ENCODE data around the gene SNIP1. TPM values are rescaled to one million over a fixed set of nuclear protein-coding genes. Genes with fewer than 3 reads are reported as not detected.
A peak's percentile ranks its signal among the peaks of the same experiment; 100 is the strongest.
"Not testable (repeated sequence)": the region's sequence is repeated elsewhere in the genome, so short reads cannot be mapped to it uniquely, and the experiment has no call there.

SNIP1 gene
- total and polyA plus RNA-seq, 7 donors = 4.1 to 11.9 (median 8.1) TPM

DNA sequence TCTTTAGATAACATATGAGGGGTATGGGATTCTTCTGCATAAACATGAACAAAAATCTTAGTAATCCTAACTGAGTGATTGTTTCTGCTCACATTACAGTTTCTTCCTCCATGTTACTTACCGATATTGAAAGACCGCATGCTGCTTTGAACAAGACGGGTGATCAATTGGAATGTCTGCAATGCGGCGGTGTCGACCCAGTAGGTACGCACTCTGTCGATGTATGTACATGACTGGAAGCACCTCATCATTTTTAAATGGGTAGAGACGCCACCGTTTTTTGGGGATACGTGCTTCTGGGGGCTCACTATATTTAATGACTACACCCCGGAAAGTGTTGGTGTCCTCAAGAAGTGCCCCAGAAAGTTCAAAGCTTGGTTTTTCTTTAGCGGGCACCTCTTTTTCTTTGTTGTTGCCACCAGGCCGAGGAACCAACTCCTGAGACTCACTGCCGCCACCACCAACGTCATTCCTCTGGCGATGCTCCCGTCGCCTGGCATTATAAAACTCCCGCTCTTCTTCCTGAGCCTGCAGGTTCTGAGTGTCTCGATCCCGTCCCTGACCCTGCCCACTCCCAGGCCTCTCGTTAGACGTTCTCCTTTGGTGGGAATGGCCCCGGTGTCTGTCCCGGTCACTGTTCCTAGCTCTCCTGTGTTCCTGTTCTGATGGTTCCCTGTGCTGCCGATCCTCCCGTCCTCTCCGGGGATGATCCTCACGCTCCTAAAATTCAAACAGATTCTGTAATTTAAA, 13.9 kb downstream of the SNIP1 start:
- no peaks in the 10 kb centered on the region for H3K4me1 ChIP-seq
- H3K9me3 ChIP-seq = no peaks in the 10 kb centered on the region
- TF ChIP-seq, protein P1, sequence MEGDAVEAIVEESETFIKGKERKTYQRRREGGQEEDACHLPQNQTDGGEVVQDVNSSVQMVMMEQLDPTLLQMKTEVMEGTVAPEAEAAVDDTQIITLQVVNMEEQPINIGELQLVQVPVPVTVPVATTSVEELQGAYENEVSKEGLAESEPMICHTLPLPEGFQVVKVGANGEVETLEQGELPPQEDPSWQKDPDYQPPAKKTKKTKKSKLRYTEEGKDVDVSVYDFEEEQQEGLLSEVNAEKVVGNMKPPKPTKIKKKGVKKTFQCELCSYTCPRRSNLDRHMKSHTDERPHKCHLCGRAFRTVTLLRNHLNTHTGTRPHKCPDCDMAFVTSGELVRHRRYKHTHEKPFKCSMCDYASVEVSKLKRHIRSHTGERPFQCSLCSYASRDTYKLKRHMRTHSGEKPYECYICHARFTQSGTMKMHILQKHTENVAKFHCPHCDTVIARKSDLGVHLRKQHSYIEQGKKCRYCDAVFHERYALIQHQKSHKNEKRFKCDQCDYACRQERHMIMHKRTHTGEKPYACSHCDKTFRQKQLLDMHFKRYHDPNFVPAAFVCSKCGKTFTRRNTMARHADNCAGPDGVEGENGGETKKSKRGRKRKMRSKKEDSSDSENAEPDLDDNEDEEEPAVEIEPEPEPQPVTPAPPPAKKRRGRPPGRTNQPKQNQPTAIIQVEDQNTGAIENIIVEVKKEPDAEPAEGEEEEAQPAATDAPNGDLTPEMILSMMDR (IDR thresholded peaks at IDR 0.05) = no peak
- peaks cover 10 to 87% of the 10 kb centered on the region in 2 donors for H3K36me3 ChIP-seq (ENCODE audit: insufficient read depth in 1 of 2, low read depth in 1 of 2)
- intact Hi-C loops (cut with DNase I) = no loop called here
- 93 to 95% (median 93%) methylated on average over 30 of the region's 30 CpGs for WGBS, 3 donors
- no peak overlapping the region for H3K27ac ChIP-seq
- no peak overlapping the region for H3K4me3 ChIP-seq
- ATAC-seq (no peak), DNase-seq (no peak)
- H3K27me3 ChIP-seq (ENCODE audit: insufficient read depth in 3 of 3, low read length in 2 of 3) = no peaks in the 10 kb centered on the region

DNA sequence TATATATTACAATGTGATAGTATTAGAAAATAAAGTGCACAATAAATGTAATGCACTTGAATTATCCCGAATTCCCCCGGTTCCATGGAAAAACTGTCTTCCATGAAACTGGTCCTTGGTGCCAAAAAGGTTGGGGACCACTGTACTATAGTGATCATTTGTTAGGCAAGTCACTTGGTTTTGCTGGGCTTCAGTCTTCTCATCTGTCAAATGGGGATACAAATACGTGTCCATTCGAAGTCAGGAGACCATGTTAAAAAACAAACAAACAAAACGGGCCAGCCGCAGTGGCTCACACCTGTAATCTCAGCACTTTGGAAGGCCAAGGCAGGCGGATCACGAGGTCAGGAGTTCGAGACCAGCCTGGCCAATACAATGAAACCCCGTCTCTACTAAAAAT, 14.9 kb downstream of the SNIP1 start:
- DNase-seq; H3K27me3 ChIP-seq (ENCODE audit: insufficient read depth in 3 of 3, low read length in 2 of 3); H3K4me3 ChIP-seq; ATAC-seq; intact Hi-C loops (cut with DNase I); H3K27ac ChIP-seq; H3K9me3 ChIP-seq; H3K4me1 ChIP-seq: not testable (repeated sequence)
- 91 to 95% (median 94%) methylated on average over 10 of the region's 10 CpGs for WGBS, 3 donors
- peaks cover 7 to 77% of the 10 kb centered on the region in 2 donors for H3K36me3 ChIP-seq (ENCODE audit: insufficient read depth in 1 of 2, low read depth in 1 of 2)

DNA sequence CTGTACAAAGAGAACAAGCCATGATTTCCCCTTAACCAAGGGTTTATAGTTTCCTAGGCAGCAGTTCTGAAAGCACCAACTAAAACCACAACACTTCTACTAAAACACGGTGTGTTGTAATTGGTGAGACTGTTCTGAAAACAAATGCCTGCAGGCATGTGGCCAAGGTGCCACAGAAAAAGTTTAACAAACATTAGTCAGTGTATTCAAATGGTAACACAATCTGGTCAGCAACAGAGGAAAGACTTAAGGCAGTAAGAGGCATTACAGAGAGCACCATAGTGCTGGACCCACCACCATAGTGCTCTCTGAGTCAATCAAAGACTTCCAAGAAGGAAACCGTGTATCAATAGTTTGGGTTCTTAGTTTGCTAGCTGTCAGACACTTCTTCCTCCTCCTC, 16.7 kb downstream of the SNIP1 start:
- Histone ChIP-seq H3K27ac (no peak overlapping the region), H3K4me1 (peaks cover 18% of the 10 kb centered on the region), H3K36me3 (ENCODE audit: insufficient read depth in 1 of 2, low read depth in 1 of 2) (peaks cover 7 to 69% of the 10 kb centered on the region in 2 donors), H3K9me3 (no peaks in the 10 kb centered on the region), H3K4me3 (no peak overlapping the region), H3K27me3 (ENCODE audit: insufficient read depth in 3 of 3, low read length in 2 of 3) (no peaks in the 10 kb centered on the region)
- DNase-seq = no peak
- WGBS, 3 donors = 78 to 86% (median 84%) methylated on average over 2 of the region's 2 CpGs
- intact Hi-C loops (cut with DNase I) = no loop called here
- ATAC-seq = peak in 3 of 4 donors; percentile 28 to 45 (median 41)
- TF ChIP-seq, protein P1 (IDR thresholded peaks at IDR 0.05) = no peak

DNA sequence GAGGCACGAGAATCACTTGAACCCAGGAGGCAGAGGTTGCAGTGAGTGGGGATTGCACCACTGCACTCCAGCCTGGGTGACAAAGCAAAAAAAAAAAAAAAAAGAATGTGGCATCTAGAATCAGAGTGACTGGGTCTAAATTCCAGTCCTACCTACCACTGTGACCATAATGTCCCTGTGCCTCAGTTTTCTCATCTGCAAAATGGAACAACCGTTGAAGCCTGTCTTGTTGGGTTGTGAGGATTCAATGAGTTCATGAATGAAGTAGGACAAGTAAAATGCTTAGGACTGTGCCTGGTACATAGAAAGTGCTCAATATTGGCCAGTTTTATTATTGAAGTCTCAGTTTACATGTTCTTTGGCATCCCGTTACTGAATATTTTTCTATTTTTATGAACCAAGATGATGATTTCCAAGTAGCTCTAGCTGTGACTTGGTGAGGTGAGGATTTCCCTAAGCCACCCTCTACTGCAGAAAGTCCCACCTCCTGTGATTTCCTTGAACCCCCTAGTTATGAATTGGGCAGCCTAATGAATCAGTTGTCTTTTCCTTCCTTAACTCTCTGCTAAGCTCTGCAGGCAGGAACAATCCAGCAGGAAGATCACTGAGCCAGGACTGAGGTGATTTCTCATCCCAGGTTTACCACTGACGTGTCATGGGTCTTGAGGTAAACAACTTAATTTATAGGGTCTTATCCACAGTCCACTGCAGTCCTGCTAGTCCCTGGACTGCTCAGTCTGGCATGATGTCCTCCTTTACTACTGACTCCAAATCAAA, 20.6 kb downstream of the SNIP1 start:
- intact Hi-C loops (cut with DNase I) = no loop called here
- peaks cover 2 to 30% of the 10 kb centered on the region in 2 donors for H3K36me3 ChIP-seq (ENCODE audit: insufficient read depth in 1 of 2, low read depth in 1 of 2)
- H3K4me1 ChIP-seq = peaks cover 18% of the 10 kb centered on the region
- H3K4me3 ChIP-seq = no peak overlapping the region
- H3K27ac ChIP-seq = peak overlapping the region; percentile 62
- no peaks in the 10 kb centered on the region for H3K27me3 ChIP-seq (ENCODE audit: insufficient read depth in 3 of 3, low read length in 2 of 3)
- ATAC-seq (peak in 1 of 4 donors; percentile 15), DNase-seq (no peak)
- 69 to 90% (median 75%) methylated on average over 4 of the region's 4 CpGs for WGBS, 3 donors
- no peaks in the 10 kb centered on the region for H3K9me3 ChIP-seq
- TF ChIP-seq, protein P1 (IDR thresholded peaks at IDR 0.05) = no peak

DNA sequence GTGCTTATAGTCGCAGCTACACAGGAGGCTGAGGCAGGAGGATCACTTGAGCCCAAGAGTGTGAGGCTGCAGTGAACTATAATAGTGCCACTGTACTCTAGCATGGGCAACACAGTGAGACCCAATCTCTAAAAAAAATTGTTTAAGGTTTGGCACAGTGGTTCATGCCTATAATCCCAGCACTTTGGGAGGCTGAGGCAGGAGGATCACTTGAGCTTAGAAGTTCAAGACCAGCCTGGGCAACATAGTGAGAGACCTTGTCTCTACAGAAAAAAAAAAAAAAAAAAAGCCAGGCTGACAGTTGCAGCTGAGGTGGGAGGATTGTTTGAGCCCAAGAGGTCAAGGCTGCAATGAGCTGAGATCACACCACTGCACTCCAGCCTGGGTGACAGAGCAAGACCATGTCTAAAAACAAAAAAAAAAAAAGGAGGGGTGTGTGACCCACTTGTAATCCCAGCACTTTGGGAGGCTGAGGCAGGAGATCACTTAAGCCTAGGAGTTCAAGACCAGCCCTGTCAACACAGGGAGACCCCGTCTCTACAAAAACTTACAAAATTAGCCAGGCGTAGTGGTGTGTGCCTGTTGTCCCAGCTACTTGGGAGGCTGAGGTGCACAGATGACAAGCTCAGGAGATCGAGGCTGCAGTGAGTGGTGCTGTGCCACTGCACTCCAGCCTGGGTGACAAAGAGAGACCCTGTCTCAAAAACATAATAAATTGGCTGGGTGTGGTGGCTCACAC, 21.5 kb downstream of the SNIP1 start:
- Histone ChIP-seq H3K36me3 (ENCODE audit: insufficient read depth in 1 of 2, low read depth in 1 of 2) (peaks cover 2 to 21% of the 10 kb centered on the region in 2 donors), H3K4me1 (peaks cover 18% of the 10 kb centered on the region)
- H3K27ac ChIP-seq; H3K27me3 ChIP-seq (ENCODE audit: insufficient read depth in 3 of 3, low read length in 2 of 3); H3K9me3 ChIP-seq; H3K4me3 ChIP-seq; intact Hi-C loops (cut with DNase I); ATAC-seq; DNase-seq: not testable (repeated sequence)
- WGBS, 3 donors = 94 to 99% (median 95%) methylated on average over 4 of the region's 4 CpGs

DNA sequence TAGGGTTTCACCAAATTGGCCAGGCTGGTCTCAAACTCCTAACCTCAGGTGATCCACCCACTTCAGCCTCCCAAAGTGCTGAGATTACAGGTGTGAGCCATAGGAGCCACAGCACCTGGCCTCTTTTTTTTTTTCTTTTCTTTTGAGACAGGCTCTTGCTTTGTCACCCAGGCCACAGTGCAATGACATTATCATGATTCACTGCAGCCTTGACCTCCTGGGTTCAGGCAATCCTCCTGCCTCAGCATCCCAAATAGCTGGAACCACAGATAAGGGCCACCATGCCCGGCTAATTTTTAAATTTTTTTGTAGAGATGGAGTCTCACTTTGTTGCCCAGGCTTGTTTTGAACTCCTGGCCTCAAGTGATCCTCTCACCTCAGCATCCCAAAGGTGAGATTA, 24.2 kb downstream of the SNIP1 start:
- H3K36me3 ChIP-seq (ENCODE audit: insufficient read depth in 1 of 2, low read depth in 1 of 2); ATAC-seq; intact Hi-C loops (cut with DNase I); H3K4me3 ChIP-seq; H3K9me3 ChIP-seq; DNase-seq; H3K27me3 ChIP-seq (ENCODE audit: insufficient read depth in 3 of 3, low read length in 2 of 3); H3K27ac ChIP-seq: not testable (repeated sequence)
- 74 to 95% (median 91%) methylated on average over 1 of the region's 1 CpG for WGBS, 3 donors
- H3K4me1 ChIP-seq = peaks cover 17% of the 10 kb centered on the region

Measured in psoas muscle (tissue), 8 donors.